NT2/D1 (cell line): Measurements from ENCODE around the gene GPR3.

Experiments
- DNase-seq: peaks from one replicate; pipeline ENCODE4 v3.0.0-alpha.2; 2011; ENCODE audit warnings: low read depth, low spot score
- H3K27me3 ChIP-seq: 2 replicates; pipeline ENCODE4 v1.6.0; 2011; ENCODE audit warnings: mild to moderate bottlenecking; ENCODE audit not compliant: insufficient read length, insufficient read depth
- H3K36me3 ChIP-seq: 2 replicates; pipeline ENCODE4 v1.6.1; 2011; ENCODE audit warnings: mild to moderate bottlenecking, low read length, mixed read lengths; ENCODE audit not compliant: insufficient read depth, insufficient read length
- H3K4me1 ChIP-seq: 2 replicates; pipeline ENCODE4 v1.5.1; 2011; ENCODE audit not compliant: insufficient read depth, insufficient read length
- H3K4me3 ChIP-seq: 2 replicates; pipeline ENCODE4 v1.5.1; 2011; ENCODE audit warnings: low read depth; ENCODE audit not compliant: insufficient read length
- H3K9ac ChIP-seq: 2 replicates; pipeline ENCODE4 v1.6.0; 2011; ENCODE audit warnings: low read depth; ENCODE audit not compliant: insufficient read length
- H3K9me3 ChIP-seq: 2 replicates; pipeline ENCODE4 v1.5.1; 2011; ENCODE audit warnings: mild to moderate bottlenecking, low read length; ENCODE audit not compliant: insufficient read depth
- SUZ12 ChIP-seq: IDR thresholded peaks from 2 replicates; pipeline ENCODE4 v1.6.1; 2011; ENCODE audit not compliant: insufficient read length, insufficient read depth; ENCODE audit errors: extremely low read depth
- YY1 ChIP-seq: IDR thresholded peaks from 2 replicates; pipeline ENCODE4 v1.6.1; 2011; ENCODE audit not compliant: insufficient read length, insufficient read depth
- ZNF274 ChIP-seq: IDR thresholded peaks from 2 replicates; pipeline ENCODE4 v1.6.1; 2011; ENCODE audit warnings: mild to moderate bottlenecking, low read depth, low read length

The GPR3 gene

DNA sequence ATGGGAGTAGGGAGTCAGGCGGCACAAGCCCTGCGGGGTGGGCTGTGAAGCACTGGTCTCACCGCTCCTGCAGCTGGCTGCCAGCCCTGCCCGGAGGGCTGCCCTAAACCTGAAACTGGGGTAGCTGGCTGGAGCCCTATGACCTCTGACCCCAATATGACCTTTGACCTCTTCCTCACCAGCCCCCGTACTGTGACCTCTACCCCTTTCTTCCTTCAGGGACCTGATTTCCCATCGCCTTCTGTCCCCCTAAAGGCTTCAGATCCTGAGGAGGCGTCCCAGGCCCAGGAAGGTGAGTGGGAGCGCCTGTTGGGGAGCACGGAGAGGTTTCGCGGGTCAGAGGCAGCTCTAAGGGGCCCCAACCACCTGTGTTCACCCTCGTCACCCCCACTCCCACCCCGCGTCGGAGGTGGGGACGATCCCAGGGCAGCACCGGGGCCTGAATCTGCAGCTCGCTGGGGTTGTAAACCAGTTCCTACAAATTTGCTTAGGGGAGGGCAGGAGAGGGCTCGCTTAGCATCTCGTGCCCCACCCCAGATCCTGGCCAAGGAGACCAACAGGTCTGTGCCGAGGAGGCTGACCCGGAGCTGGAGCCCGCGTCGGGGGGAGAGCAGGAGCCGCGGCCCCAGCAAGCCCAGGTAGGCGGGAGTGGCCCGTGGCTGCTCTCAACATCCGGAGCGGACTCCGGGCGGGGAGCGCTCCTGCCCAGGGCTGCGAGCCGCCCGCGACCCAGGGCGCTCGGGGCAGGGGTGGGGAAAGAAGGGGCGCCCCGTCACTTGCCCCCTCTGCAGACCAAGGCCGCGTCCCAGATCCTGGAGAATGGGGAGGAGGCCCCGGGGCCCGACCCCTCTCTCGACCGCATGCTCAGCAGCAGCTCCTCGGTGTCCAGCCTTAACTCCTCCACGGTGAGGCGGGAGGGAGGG, 43.3 kb upstream of the GPR3 start:
- peaks cover 43% of the 10 kb centered on the region for H3K36me3 ChIP-seq
- H3K4me3 ChIP-seq, result peak overlapping the region; percentile 82
- DNase-seq, result no peak
- H3K9ac ChIP-seq, result peak overlapping the region; percentile 87
- TF ChIP-seq ZNF274 (no peak), YY1 (no peak), SUZ12 (no peak)
- peaks cover 22% of the 10 kb centered on the region for H3K4me1 ChIP-seq
- no peaks in the 10 kb centered on the region for H3K9me3 ChIP-seq
- no peaks in the 10 kb centered on the region for H3K27me3 ChIP-seq

DNA sequence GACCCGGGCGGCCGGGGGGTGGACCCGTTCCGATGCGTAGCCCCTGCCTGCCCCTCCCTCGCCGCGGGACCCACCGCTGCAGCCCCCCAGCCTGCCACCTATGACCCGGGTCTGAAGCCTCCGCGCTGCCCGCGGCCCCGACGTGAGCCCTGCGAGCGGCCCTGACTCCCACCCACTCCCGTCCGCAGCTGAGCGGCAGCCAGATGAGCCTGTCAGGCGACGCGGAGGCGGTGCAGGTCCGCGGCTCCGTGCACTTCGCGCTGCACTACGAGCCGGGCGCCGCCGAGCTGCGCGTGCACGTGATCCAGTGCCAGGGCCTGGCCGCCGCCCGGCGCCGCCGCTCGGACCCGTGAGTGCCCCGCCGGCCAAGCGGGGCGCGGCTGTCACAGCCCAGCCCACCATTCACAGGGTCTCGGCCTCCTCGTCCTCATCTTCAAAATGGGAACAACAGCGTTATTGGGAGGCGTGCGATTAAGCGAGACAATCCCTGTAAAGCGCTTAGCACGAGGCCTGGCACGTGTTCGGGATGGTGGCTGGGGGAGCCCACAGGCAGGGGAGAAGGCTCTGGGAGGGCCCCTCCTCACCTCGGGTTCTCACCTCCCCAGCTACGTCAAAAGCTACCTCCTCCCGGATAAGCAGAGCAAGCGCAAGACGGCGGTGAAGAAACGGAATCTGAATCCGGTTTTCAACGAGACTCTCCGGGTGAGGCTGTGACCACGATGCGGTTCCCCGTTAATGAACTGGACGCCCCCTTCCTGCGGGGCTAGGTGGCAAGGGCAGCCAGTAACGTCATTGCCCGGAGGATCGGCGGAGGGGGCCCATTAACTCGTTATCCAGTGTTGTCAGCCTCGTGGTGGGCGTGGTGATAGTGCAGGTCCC, 42.4 kb upstream of the GPR3 start:
- Histone ChIP-seq H3K4me1 (peaks cover 22% of the 10 kb centered on the region), H3K9ac (peak overlapping the region; percentile 87), H3K27me3 (no peaks in the 10 kb centered on the region), H3K4me3 (peak overlapping the region; percentile 82), H3K9me3 (no peaks in the 10 kb centered on the region), H3K36me3 (peaks cover 40% of the 10 kb centered on the region)
- no peak for TF ChIP-seq YY1
- DNase-seq, result no peak

- Histone ChIP-seq H3K4me3 (peak overlapping the region; percentile 82), H3K9ac (peak overlapping the region; percentile 87), H3K9me3 (no peaks in the 10 kb centered on the region), H3K4me1 (peaks cover 22% of the 10 kb centered on the region), H3K36me3 (peaks cover 42% of the 10 kb centered on the region), H3K27me3 (no peaks in the 10 kb centered on the region)
- no peak for TF ChIP-seq ZNF274
- TF ChIP-seq SUZ12, result no peak
- TF ChIP-seq YY1, result peak; percentile 16
- DNase-seq, result peak; percentile 97
Observed at GRCh38 chr1:27350663-27351540, 41.5 kb upstream of the GPR3 start.

DNA sequence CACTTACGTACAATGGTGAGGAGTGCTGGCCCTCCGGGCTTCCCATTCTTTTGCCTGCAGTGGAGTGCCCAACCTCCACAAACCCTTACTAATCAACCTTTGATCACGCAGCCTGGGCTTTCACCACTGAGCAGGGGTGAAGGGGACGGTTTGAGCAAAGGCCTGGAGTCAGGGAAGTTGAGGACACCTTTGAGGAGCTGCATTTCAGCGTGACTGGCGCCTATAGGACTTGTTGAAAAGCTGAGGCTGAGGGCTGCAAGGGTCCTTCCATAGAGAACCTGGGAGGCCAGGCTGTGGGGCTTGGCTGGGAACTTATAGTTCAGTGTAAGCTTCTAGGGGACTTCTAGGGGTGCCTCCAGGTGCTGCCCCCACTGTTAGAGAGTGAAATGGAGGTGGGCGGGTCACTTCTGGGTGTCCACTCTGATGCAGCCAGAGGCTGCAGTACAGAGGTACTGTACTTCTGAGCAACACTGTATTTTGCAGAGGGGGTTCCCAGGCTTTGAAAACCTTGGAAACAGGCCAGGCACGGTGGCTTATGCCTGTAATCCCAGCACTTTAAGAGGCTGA, 40.8 kb upstream of the GPR3 start:
- DNase-seq, result no peak
- H3K4me1 ChIP-seq, result peaks cover 22% of the 10 kb centered on the region
- TF ChIP-seq SUZ12 (no peak), ZNF274 (no peak), YY1 (no peak)
- no peaks in the 10 kb centered on the region for H3K27me3 ChIP-seq
- H3K4me3 ChIP-seq, result peak overlapping the region; percentile 82
- peak overlapping the region; percentile 81 for H3K9ac ChIP-seq
- peaks cover 41% of the 10 kb centered on the region for H3K36me3 ChIP-seq
- no peaks in the 10 kb centered on the region for H3K9me3 ChIP-seq

- no peaks in the 10 kb centered on the region for H3K9me3 ChIP-seq
- H3K4me1 ChIP-seq, result peaks cover 25% of the 10 kb centered on the region
- TF ChIP-seq ZNF274, result no peak
- no peak for TF ChIP-seq SUZ12
- TF ChIP-seq YY1, result no peak
- DNase-seq, result no peak
- no peak overlapping the region for H3K4me3 ChIP-seq
- H3K27me3 ChIP-seq, result peaks cover 7% of the 10 kb centered on the region
- H3K36me3 ChIP-seq, result peaks cover 31% of the 10 kb centered on the region
- H3K9ac ChIP-seq, result peak overlapping the region; percentile 27
Observed at GRCh38 chr1:27353166-27353565, 39.3 kb upstream of the GPR3 start.

GRCh38 chr1:27353629-27354028, 38.8 kb upstream of the GPR3 start:
- H3K9ac ChIP-seq, result no peak overlapping the region
- H3K9me3 ChIP-seq, result no peaks in the 10 kb centered on the region
- no peak for DNase-seq
- H3K4me1 ChIP-seq, result peaks cover 26% of the 10 kb centered on the region
- no peak for TF ChIP-seq ZNF274
- no peak for TF ChIP-seq YY1
- TF ChIP-seq SUZ12, result no peak
- peaks cover 36% of the 10 kb centered on the region for H3K36me3 ChIP-seq
- peaks cover 11% of the 10 kb centered on the region for H3K27me3 ChIP-seq
- H3K4me3 ChIP-seq, result no peak overlapping the region
